OCI-LY1 (cell line): ENCODE results near the gene DDX42.

ENCODE experiments used
- H2AFZ ChIP-seq: fragments of 200-600 bp; sonication (generic), shearing (Covaris generic); 2 replicates; pipeline ENCODE4 v1.6.0; 2014; ENCODE audit warnings: antibody characterized with exemption, mild to moderate bottlenecking, low read length
- H3F3A ChIP-seq: fragments of 200-600 bp; sonication (generic), shearing (Covaris generic); 2 replicates; pipeline ENCODE4 v1.6.0; 2014; ENCODE audit warnings: mild to moderate bottlenecking, antibody characterized with exemption, low read length, moderate library complexity; ENCODE audit not compliant: insufficient read depth
- H3K27ac ChIP-seq: fragments of 200-600 bp; sonication (generic); 2 replicates; pipeline ENCODE4 v1.5.1; 2014; ENCODE audit warnings: low read length, mixed run types, mild to moderate bottlenecking, low read depth; ENCODE audit not compliant: poor library complexity, severe bottlenecking
- H3K27me3 ChIP-seq: fragments of 200-600 bp; sonication (generic); 2 replicates; pipeline ENCODE4 v1.6.0; 2014; ENCODE audit warnings: antibody characterized with exemption, mild to moderate bottlenecking, low read length, moderate library complexity; ENCODE audit not compliant: insufficient read depth
- H3K36me3 ChIP-seq: fragments of 200-600 bp; sonication (generic); 2 replicates; pipeline ENCODE4 v1.6.1; 2014; ENCODE audit warnings: mild to moderate bottlenecking, antibody characterized with exemption, low read length, moderate library complexity, mixed read lengths; ENCODE audit not compliant: insufficient read depth
- H3K4me1 ChIP-seq: fragments of 200-600 bp; sonication (generic); 2 replicates; pipeline ENCODE4 v1.5.1; 2014; ENCODE audit warnings: mild to moderate bottlenecking, low read length, moderate library complexity; ENCODE audit not compliant: insufficient read depth, severe bottlenecking
- H3K4me2 ChIP-seq: fragments of 200-600 bp; sonication (generic), shearing (Covaris generic); 2 replicates; pipeline ENCODE4 v1.6.1; 2014; ENCODE audit warnings: low read length
- H3K4me3 ChIP-seq: fragments of 200-600 bp; sonication (generic); 2 replicates; pipeline ENCODE4 v1.5.1; 2014; ENCODE audit warnings: low read length, low read depth, mild to moderate bottlenecking, mixed read lengths; ENCODE audit not compliant: poor library complexity, severe bottlenecking
- H3K79me2 ChIP-seq: fragments of 200-600 bp; shearing (Covaris generic); 2 replicates; pipeline ENCODE4 v1.6.1; 2016; ENCODE audit warnings: mixed run types, low read length, mixed read lengths; ENCODE audit not compliant: insufficient read depth
- H3K9ac ChIP-seq: fragments of 200-600 bp; sonication (generic), shearing (Covaris generic); 2 replicates; pipeline ENCODE4 v1.6.1; 2014; ENCODE audit warnings: mild to moderate bottlenecking, low read length, mixed read lengths
- H3K9me2 ChIP-seq: fragments of 200-600 bp; sonication (generic), shearing (Covaris generic); 2 replicates; pipeline ENCODE4 v1.6.1; 2014; ENCODE audit warnings: low read depth, mild to moderate bottlenecking, low read length, mixed read lengths
- H3K9me3 ChIP-seq: fragments of 200-600 bp; shearing (Covaris generic); 2 replicates; pipeline ENCODE4 v1.6.1; 2014; ENCODE audit warnings: low read length, mixed read lengths
- H4K20me1 ChIP-seq: fragments of 200-600 bp; sonication (generic), shearing (Covaris generic); 2 replicates; pipeline ENCODE4 v1.6.0; 2016; ENCODE audit warnings: mild to moderate bottlenecking, low read length; ENCODE audit not compliant: insufficient read depth
- EZH2 ChIP-seq: fragments of 200-600 bp; sonication (generic), shearing (Covaris generic); IDR thresholded peaks from 2 replicates; pipeline ENCODE4 v1.8.0; 2017; ENCODE audit warnings: borderline replicate concordance, mixed run types, mild to moderate bottlenecking, antibody characterized with exemption, low read length, moderate library complexity, mixed read lengths
- TF ChIP-seq, protein P1 (sequence below): fragments of 200-600 bp; sonication (generic), shearing (Covaris generic); IDR thresholded peaks from 2 replicates; pipeline ENCODE4 v1.5.1; 2017; ENCODE audit warnings: mild to moderate bottlenecking, antibody characterized with exemption, low read length, moderate library complexity, mixed read lengths

Gene DDX42

DNA sequence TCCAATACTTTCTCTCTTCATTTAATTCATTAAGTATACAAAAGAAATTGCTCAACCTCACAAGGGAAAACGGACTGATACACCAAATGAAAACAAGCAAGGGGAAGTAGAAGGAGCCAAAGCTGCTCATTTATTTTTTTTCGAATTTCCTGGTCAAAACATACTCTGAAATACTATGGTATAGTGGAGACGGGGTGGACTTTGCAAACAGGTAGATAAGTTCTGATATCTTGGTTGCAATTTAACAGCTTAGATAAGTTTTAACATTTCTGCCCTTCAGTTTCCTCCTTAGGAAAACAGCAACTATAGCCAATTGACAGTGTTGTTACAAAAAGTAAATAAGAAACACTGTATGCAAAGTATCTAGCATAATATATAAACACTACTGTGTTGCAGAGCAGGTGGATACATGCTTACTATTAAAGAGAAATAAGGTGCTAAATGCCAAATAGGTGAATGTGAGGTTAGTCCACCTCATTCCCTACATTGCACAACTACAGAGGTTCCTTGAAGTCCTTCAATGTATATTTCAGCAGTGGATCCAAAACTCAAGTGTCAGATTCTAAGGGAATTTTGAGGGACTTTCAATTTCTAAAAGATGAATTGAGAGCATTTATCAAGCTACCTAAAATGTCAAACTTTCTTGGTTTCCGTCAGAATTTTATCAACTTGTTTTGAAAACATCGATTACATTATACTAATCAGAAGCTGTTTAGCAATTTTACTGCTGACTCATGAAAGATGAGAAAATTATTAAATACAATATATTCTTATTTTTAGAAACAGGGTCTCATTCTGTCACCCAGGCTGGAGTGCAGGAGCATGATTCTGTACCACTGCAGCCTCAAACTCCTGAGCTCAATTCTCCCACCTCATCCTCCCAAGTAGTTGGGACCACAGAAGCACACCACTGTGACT lies 11.6 kb upstream of the DDX42 start:
- peaks cover 89% of the 10 kb centered on the region for H3K36me3 ChIP-seq

DNA sequence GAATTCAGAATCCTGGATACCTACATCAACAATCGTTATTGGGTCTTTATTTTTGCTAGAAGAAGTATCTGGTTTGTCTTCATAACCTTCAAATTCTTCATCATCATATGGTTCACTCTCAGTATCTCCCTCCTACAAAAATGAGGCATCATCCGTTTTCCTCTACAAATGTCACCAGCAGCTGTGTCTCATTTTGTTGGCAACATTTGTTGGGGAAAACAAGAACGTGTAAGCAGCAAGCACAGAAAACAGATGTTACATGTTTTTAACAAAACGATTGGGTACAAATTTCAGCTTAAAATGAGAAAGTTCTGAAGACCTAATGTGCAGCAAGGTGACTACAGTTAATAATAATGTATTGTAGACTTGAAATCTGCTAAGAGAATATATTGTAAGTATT lies 9.3 kb upstream of the DDX42 start:
- H3K36me3 ChIP-seq, result peaks cover 83% of the 10 kb centered on the region
- TF ChIP-seq, protein P1, sequence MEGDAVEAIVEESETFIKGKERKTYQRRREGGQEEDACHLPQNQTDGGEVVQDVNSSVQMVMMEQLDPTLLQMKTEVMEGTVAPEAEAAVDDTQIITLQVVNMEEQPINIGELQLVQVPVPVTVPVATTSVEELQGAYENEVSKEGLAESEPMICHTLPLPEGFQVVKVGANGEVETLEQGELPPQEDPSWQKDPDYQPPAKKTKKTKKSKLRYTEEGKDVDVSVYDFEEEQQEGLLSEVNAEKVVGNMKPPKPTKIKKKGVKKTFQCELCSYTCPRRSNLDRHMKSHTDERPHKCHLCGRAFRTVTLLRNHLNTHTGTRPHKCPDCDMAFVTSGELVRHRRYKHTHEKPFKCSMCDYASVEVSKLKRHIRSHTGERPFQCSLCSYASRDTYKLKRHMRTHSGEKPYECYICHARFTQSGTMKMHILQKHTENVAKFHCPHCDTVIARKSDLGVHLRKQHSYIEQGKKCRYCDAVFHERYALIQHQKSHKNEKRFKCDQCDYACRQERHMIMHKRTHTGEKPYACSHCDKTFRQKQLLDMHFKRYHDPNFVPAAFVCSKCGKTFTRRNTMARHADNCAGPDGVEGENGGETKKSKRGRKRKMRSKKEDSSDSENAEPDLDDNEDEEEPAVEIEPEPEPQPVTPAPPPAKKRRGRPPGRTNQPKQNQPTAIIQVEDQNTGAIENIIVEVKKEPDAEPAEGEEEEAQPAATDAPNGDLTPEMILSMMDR, result no peak
- TF ChIP-seq EZH2, result no peak
- H3K4me2 ChIP-seq, result no peak overlapping the region
- no peaks in the 10 kb centered on the region for H3F3A ChIP-seq
- peaks cover 41% of the 10 kb centered on the region for H3K79me2 ChIP-seq
- H3K27me3 ChIP-seq, result no peaks in the 10 kb centered on the region
- no peaks in the 10 kb centered on the region for H3K9me3 ChIP-seq
- H4K20me1 ChIP-seq, result 0 out of 2 replicates have a peak, but pooled peaks cover 2% of the 10 kb centered on the region
- no peak overlapping the region for H2AFZ ChIP-seq
- H3K9ac ChIP-seq, result no peak overlapping the region
- H3K4me1 ChIP-seq, result no peaks in the 10 kb centered on the region
- H3K27ac ChIP-seq, result no peak overlapping the region
- no peaks in the 10 kb centered on the region for H3K9me2 ChIP-seq
- H3K4me3 ChIP-seq, result no peak overlapping the region

More for the DNA sequence above, 11.6 kb upstream of the DDX42 start:
- Histone ChIP-seq H3K4me3 (no peak overlapping the region), H3K79me2 (peaks cover 19% of the 10 kb centered on the region), H3K4me2 (no peak overlapping the region), H3K9me2 (no peaks in the 10 kb centered on the region), H3F3A (no peaks in the 10 kb centered on the region), H3K27me3 (no peaks in the 10 kb centered on the region), H4K20me1 (0 out of 2 replicates have a peak, but pooled peaks cover 2% of the 10 kb centered on the region), H3K4me1 (no peaks in the 10 kb centered on the region), H3K9me3 (no peaks in the 10 kb centered on the region), H3K9ac (no peak overlapping the region), H3K27ac (no peak overlapping the region), H2AFZ (no peak overlapping the region)
- TF ChIP-seq, protein P1, result no peak
- TF ChIP-seq EZH2, result no peak

DNA sequence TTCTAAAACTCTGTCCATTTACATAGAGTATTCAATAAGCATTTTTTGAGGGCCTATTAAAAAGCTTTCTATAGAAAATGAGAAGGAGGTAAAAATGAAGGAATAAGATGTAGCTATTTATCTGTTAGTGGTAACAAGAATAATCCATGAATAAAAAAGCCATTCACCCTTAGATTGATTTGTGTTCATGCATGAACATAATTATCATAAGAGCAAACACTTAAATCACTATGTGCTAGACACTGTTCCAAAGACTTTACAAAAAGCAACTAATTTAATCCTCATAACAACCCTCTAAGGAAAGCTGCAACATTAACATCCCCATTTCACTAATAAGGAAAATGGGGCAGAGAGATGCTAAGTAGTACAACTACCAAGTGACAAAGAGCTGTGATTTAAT lies 7.2 kb upstream of the DDX42 start:
- TF ChIP-seq EZH2, result no peak
- TF ChIP-seq, protein P1, result no peak
- Histone ChIP-seq H3F3A (no peaks in the 10 kb centered on the region), H3K4me3 (no peak overlapping the region), H3K27ac (no peak overlapping the region), H3K36me3 (peaks cover 77% of the 10 kb centered on the region), H3K9me2 (no peaks in the 10 kb centered on the region), H3K79me2 (peaks cover 61% of the 10 kb centered on the region), H3K4me2 (no peak overlapping the region), H3K9ac (no peak overlapping the region), H3K27me3 (no peaks in the 10 kb centered on the region), H4K20me1 (0 out of 2 replicates have a peak, but pooled peaks cover 2% of the 10 kb centered on the region), H3K9me3 (no peaks in the 10 kb centered on the region), H2AFZ (no peak overlapping the region), H3K4me1 (peaks cover 5% of the 10 kb centered on the region)
